K562 (cell line): ENCODE results near the gene DNAH10. TPM values are rescaled to one million over a fixed set of nuclear protein-coding genes. Genes with fewer than 3 reads are reported as not detected.

Experiments used
- CEBPZ ChIP-seq: fragments of 150-350 bp; IDR thresholded peaks from 2 replicates; pipeline ENCODE4 v1.6.1; 2014; ENCODE audit warnings: low read depth, mild to moderate bottlenecking, low read length, borderline replicate concordance
- CHD2 ChIP-seq: IDR thresholded peaks from 2 replicates; pipeline ENCODE4 v1.6.1; 2011; ENCODE audit warnings: low read depth, low read length
- HLTF ChIP-seq: fragments of 450-650 bp; IDR thresholded peaks from 2 replicates; pipeline ENCODE4 v1.6.1; 2016
- HMG20A ChIP-seq: fragments of 450-650 bp; formaldehyde crosslinking; conservative IDR thresholded peaks from 2 replicates; pipeline ENCODE4 v1.4.0; 2020; ENCODE audit warnings: mild to moderate bottlenecking, mixed read lengths
- KLF1 ChIP-seq: fragments of 450-650 bp; IDR thresholded peaks from 2 replicates; pipeline ENCODE4 v1.6.1; 2016; ENCODE audit warnings: missing genetic modification characterization, missing compliant biosample characterization
- polyA plus RNA-seq, 8 experiments: library from polyadenylated mRNA; depleted of rRNA in 4 of 8; stranded (reverse) in 5 of 8; unstranded in 3 of 8; fragments of >200 nt; fragmentation: Nextera tagmentation in 2 of 8; fragmentation: Illumina TruSeq in 1 of 8; extraction: Ambion mirVana in 2 of 8; extraction: Trizol in 1 of 8; gene quantifications; 2 replicates each; pipeline versions ENCODE4 v1.2.1 to v1.2.3, GENCODE V29; 2011 to 2014; ENCODE audit warnings: inconsistent platforms in 1 of 8, missing spikeins in 1 of 8
- total RNA-seq, 7 experiments: library from RNA; depleted of rRNA in 6 of 7; stranded (reverse); fragments of >200 nt in 6 of 7; fragmentation: Illumina TruSeq in 2 of 7; extraction: Trizol in 2 of 7; gene quantifications; 2 replicates each; pipeline versions ENCODE4 v1.2.1 to v1.2.3, GENCODE V29; 2011 to 2021; ENCODE audit warnings: low replicate concordance in 1 of 7

DNAH10 gene
- total and polyA plus RNA-seq, 9 of the 15 experiments (the other 6 are each of a cell fraction or from before 2014, with no cell fraction given) = 0.01 to 0.06 (median 0.04) TPM; not detected in 1

GRCh38 chr12:123912415-123913380 lies 150.6 kb downstream of the DNAH10 start (continued):
- TF ChIP-seq KLF1 (no peak), HMG20A (CRISPR knock-in tag) (no peak), CEBPZ (no peak), HLTF (no peak), CHD2 (no peak)
- TF ChIP-seq, all 486 proteins: peak for 4
